SK-N-SH (cell line): ENCODE results near the gene CFAP221.

Experiments
- EP300 ChIP-seq, 2 experiments: IDR thresholded peaks; 2 replicates each; pipeline versions ENCODE4 v1.4.0 to v1.6.1; 2012; ENCODE audit warnings: borderline replicate concordance in 1 of 2, low read depth in 1 of 2, low read length in 1 of 2
- RFX5 ChIP-seq: IDR thresholded peaks from 2 replicates; pipeline ENCODE4 v1.6.1; 2012; ENCODE audit warnings: mild to moderate bottlenecking, improper control_type of control experiment, low read length
- SMC3 ChIP-seq: IDR thresholded peaks from 2 replicates; pipeline ENCODE4 v1.6.1; 2012; ENCODE audit warnings: low read depth, low read length, improper control_type of control experiment
- TF ChIP-seq, protein P1 (sequence below): fragments of 200-600 bp; sonication (generic); IDR thresholded peaks from 2 replicates; pipeline ENCODE4 v1.6.1; 2017; ENCODE audit warnings: antibody characterized with exemption, mild to moderate bottlenecking, moderate library complexity

DNA sequence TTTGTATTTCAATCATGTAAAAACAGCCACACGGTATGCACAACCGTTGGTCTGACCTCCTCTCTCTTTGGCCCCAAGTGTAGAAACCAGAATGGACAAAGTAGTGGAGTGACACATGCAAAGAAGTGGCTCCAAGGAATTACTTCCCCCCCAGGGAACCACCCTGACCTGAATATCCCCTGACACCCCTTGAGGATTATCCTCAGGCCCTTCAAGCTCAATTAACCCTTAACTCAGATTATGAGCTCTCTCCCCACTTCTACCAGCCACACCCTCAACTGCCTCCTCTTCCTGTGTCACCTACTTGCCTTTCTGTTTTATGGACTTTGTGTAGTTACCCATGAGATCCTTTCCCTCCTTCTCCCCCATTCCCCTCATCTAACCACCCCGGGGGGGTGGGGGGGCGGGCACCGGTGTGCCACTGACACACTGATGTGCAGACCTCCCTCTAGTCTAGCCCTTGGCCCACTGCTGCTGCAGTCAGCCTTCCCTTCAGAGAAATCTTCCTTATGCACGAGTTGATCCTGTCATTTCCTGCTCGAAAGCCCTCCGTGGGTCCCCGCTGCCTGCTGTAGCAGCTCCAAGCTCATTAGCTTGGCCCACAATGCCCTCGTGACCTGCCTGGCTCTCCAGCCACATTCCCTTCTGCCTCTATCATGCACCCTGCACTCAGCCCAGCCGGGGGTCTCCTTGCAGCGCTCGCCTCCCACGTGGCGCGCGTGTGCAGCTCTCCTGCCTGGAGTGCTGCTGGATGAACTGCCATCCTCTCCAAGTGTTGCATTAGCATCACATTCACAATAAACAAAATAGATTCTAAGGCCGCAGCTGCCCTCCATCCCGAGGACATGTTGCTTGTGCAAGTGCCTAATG lies 94.7 kb downstream of the CFAP221 start:
- TF ChIP-seq RFX5 (no peak), EP300 (IDR thresholded peaks at IDR 0.05; ENCODE audit: borderline replicate concordance in 1 of 2, low read depth in 1 of 2, low read length in 1 of 2) (no peak), SMC3 (no peak)
- TF ChIP-seq, protein P1, sequence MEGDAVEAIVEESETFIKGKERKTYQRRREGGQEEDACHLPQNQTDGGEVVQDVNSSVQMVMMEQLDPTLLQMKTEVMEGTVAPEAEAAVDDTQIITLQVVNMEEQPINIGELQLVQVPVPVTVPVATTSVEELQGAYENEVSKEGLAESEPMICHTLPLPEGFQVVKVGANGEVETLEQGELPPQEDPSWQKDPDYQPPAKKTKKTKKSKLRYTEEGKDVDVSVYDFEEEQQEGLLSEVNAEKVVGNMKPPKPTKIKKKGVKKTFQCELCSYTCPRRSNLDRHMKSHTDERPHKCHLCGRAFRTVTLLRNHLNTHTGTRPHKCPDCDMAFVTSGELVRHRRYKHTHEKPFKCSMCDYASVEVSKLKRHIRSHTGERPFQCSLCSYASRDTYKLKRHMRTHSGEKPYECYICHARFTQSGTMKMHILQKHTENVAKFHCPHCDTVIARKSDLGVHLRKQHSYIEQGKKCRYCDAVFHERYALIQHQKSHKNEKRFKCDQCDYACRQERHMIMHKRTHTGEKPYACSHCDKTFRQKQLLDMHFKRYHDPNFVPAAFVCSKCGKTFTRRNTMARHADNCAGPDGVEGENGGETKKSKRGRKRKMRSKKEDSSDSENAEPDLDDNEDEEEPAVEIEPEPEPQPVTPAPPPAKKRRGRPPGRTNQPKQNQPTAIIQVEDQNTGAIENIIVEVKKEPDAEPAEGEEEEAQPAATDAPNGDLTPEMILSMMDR, result no peak
